HG02610 (cell line): Measurements from ENCODE around the gene LONP2.
"Not testable (repeated sequence)": the region's sequence is repeated elsewhere in the genome, so short reads cannot be mapped to it uniquely, and the experiment has no call there.

Experiments
- ATAC-seq: cut with Tn5 transposase; IDR thresholded peaks from one replicate; pipeline ENCODE4 v1.9.1; 2021; ENCODE audit warnings: mild to moderate bottlenecking, moderate library complexity; ENCODE audit not compliant: unreplicated experiment

The LONP2 gene

DNA sequence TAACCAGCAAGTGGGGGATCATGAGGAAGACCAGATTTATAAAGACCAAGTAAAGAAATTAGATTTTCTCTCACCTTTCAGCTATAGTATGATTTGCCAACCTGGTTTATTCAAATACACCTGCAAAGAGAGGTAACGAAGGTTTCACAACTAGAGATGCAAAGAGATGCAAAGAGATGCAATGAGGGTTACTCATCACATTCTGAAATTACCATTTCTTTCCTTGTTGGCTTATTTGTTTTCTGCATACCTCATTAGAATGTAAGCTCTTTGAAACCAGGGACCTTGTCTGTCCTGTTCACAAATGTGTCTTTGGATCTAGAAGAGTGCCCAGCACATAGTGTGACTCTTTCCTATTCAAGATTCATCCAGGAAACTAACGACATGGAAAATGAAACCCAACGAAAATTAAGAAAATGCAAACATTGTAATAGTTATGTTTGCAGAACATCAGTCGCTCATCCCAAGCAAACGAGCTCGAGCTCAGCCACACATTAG lies 9.0 kb upstream of the LONP2 start:
- ATAC-seq = no peak

DNA sequence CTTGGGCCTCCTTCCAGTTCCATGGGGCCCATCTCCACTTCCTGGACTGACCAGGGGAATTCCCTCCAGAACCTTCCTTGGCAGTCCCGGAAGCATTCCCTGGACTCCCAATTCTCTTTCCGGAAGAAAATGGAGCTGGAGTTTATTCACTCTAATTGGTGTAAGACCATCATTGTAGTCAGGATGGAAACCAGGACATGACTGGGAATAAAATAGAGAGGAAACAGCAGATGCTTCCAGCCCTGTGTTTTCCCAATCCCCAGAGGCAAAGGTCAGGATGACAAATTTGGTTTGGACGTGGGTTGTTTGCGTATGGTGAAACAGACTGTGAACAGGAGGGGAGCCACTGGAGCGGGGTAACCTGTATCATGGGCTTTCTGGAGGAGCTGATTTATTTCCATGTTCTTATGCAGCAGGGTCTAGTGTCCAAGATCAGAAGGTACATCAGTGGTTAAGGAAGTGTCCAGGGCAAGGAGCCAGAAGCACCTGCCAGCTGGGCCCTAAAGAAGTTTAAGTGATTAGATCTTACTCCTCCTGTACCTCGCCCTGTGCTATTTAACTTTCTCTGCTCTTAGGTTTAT lies 8.5 kb upstream of the LONP2 start:
- no peak for ATAC-seq

GRCh38 chr16:48236286-48236685 lies 7.8 kb upstream of the LONP2 start:
- no peak for ATAC-seq

GRCh38 chr16:48240147-48240546 lies 4.0 kb upstream of the LONP2 start:
- not testable (repeated sequence) for ATAC-seq

- ATAC-seq = no peak
Observed at GRCh38 chr16:48244863-48245195, 729 bp downstream of the LONP2 start.

DNA sequence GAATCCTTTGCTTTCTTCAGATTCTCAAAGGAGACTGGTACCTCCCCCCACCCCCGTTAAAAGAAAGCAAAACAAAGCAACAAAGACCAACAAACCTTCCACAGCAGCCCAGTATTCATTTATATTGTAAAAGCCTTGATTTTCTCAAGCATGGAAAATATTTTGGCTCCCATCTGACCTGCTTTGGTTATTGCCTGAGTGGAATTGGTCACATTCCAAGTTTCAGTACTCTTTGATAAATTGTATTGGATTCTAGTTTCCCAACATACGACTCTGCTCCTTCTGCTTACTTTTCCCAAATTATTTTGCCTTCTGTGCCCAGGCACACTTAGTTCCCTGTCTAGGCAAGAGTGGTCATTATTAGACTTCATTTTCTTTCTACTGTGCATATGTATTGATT lies 2.0 kb downstream of the LONP2 start:
- no peak for ATAC-seq

DNA sequence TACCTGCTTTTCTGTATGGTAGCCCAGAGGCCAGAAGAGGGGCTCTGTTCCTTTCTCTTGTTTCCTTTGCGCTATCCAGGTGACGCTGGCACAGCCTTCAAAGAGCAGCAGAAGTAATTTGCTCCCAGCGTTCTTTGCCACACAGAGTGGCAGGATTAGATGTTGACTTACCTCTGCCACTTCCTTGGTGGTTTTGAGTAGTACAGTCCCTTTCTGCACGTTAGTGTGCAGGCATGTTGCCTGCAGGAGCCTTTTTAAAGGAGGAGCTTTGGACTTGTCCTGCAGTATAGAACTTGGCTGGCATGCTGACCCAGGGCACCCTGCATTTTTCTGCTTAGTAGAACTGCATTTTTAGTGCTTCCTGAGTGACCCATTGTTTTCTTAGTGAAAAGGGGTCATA lies 3.2 kb downstream of the LONP2 start, which contains the start of gene ABCC11:
Gene ABCC11 (minus strand): TSS at position 229 of the 400 bp plus-strand sequence. CDS start 15,618 bp downstream, outside the sequence.
- no peak for ATAC-seq

DNA sequence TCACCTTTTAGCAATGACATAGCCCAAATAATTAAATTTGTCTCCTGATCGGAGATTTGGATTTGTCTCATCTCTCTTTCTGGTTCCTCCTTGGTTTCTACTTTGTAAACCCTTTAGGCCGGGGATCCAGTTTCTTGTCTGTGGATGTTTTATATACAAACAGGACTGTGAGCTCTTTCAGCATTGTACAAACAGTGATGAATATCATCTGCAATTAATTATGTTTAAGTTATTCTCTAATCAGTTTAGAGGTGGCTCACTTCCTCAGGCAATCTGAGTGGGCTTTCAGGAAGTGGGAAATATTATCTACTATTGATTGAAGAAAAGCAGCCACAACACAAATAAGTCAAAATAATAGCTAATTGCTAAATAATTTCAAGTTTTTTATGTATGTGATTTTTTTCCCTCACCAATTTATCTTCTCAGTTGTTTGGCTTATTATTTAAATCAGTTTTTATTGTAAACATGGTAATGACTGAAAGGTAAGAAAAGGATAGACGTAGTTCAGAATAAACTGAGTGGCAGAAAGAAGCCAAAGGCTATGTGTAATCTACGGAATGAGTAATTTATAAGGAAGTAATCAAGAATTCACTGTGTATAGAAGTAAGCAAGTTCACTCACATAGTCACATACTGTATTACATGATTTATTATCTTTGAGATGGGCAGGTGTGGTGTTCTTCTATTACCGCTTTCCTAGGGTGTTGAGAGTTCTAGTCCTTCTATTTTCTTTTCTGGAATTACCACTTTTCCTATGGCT lies 6.6 kb downstream of the LONP2 start:
- ATAC-seq = no peak

- ATAC-seq = no peak
Observed at GRCh38 chr16:48252013-48252412, 7.9 kb downstream of the LONP2 start.

GRCh38 chr16:48256579-48257177 lies 12.6 kb downstream of the LONP2 start:
- no peak for ATAC-seq

GRCh38 chr16:48261569-48261968 lies 17.5 kb downstream of the LONP2 start:
- no peak for ATAC-seq

DNA sequence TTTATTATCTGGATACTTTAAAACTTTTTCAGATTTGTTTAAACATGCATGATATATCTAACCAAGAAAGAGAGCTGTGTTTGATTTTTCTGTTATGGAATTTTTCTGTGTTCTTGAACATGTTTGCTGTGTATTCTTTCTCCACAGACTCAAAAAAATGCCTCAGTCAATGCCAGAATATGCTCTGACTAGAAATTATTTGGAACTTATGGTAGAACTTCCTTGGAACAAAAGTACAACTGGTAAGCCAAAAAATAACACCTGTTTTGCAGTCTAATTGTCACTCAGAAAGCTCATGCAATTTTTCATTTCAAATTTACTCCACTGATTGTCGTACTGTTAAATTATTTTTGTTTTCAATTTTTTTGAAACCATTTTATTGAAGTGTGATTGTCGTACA lies 18.5 kb downstream of the LONP2 start:
- no peak for ATAC-seq

DNA sequence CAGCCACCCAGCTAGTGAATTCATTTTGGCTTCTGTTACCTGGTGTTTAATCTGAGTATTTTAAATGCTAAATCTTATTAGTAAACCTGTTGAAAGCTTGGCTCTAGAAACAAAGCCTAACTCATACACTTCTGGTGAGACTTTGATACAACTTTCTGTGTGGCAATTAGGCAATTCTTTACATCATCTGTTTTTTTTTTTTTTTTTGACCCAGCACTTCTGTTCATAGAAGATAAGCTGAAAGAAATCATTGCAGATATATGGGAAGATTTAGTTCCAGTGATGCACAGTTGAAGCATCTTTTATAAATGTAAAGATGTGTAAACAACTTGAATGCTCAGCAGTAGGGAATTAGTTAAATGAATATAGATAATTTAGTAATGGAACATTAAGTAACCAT lies 24.9 kb downstream of the LONP2 start:
- no peak for ATAC-seq

DNA sequence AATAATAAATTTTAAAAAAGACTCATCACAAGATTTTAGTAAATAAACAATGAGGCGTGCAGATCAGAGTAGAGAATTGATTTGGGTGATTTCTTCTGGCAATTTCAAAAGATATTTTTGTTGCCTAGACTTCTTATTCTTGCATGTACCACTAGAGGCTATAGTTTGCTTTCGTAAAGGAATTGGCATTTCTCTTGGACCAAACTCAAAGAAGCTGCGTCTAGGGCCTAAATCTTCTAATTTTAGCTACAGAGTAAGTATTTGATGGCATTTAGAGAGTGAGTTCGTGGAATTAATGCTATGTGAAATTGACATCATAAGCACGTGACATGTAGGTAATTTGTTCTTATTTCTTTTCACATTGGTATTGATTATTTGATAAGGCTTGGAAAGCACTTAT lies 27.6 kb downstream of the LONP2 start:
- ATAC-seq = no peak

DNA sequence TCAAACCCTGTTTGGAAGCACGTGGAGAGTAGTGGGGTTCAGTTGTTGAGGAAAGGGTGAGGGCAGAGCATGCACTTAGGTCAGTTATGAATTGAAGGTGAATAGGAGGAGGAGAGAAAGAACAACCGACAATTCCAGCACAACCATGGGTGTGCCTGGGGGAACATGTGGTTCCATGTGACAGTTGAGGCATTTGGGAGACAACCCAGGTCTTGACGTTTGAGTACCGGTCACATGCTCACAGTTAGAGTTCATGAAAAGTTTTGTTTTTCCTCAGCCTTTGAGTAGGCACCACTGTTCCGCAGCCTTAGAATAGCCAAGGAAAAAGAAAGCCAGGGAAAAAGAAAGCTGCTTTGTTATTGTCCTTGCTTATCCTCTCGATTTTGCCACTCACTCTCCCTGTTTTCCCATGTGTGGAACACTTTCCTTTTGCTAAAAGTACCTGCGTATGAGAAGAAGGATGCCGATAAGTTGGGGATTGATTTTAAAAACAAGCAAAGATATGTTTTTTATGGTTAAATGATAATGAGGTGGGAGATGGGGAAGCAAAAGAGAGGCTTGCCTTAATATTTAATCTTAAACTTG lies 28.8 kb downstream of the LONP2 start:
- no peak for ATAC-seq

- ATAC-seq = no peak
Observed at GRCh38 chr16:48274476-48274875, 30.4 kb downstream of the LONP2 start.

DNA sequence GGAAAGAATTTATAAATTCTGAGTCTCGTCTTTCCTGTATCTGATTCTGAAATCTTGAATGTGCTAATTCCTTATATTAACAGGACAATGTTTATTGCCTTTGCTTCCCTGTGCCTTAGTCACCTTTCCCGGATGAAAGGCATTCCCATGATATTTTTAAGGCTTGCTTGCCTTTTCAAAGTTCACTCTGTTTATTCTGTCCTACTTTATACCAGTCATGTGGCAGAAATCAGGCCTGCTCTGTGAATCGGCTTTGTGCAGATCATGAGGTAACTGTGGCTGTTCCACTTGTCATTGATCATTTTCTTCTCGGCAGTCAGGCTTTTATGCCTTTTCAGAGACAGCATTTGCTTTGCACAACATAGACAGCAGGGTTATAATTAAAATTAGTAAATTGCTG lies 32.0 kb downstream of the LONP2 start:
- ATAC-seq = no peak

DNA sequence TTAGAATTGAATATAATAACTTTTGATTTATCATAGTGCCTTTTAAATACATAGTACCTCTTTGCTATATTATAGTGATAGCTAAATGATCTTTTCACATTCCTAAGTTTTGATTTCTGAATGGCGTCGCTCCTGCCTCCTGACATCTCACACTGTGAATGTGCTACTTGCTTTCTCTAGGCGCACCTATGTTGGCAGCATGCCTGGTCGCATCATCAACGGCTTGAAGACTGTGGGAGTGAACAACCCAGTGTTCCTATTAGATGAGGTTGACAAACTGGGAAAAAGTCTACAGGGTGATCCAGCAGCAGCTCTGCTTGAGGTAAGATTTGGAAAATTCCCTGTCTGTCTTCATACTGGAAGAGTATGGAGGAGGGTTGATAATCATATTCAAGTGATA lies 33.1 kb downstream of the LONP2 start:
- no peak for ATAC-seq

DNA sequence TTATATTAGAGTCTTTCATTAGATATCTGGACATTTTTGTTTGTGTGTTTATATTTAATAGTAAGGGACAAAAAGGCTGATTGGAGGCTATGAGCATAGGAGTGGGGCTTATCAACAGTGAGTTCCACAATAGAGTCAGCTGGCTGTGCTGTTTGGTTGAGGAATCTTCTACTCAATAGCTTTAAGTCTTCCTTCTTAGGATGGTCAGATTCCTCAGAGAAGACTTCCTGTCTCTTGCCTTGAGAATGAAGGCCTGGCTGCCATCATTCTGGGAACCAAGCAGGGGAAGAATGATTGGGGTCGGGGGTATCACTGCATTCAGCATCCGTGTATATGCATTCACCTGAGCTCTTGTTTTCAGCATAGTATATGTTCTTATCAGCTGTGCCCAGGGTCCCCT lies 35.1 kb downstream of the LONP2 start:
- no peak for ATAC-seq

DNA sequence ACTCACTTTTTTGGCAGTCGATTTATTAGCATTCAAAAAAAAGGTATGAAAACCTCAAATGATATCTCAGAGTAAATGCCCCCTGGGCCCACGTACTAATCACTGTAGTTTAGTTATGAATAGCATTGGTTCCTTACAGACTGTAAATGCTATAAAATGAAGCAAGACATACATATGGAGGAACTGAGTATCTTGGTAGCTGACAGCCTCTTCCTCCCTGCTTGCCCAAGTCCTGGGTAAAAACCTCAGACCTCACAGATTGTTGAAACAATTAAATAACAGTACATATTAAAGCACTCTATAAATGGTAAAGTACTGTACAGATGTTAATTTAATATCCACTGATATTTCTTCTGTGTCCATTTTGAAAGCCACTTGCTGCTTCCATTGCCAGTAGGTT lies 36.4 kb downstream of the LONP2 start:
- ATAC-seq = no peak

- no peak for ATAC-seq
Observed at GRCh38 chr16:48282636-48283263, 38.6 kb downstream of the LONP2 start.
